ENCODE measurements around the gene RILPL1. TPM values are rescaled to one million over a fixed set of nuclear protein-coding genes. Genes with fewer than 3 reads are reported as not detected.
"Not testable (repeated sequence)": the region's sequence is repeated elsewhere in the genome, so short reads cannot be mapped to it uniquely, and the experiment has no call there.

RILPL1 gene
- total and polyA plus RNA-seq, 8 donors: 2.7 to 42.3 (median 7.5) TPM

GRCh38 chr12:123522164-123522563, 11.4 kb downstream of the RILPL1 start:
- Histone ChIP-seq H3K9me3 (no peaks in the 10 kb centered on the region), H3K27ac (no peak overlapping the region), H3K27me3 (no peaks in the 10 kb centered on the region), H3K4me3 (no peak overlapping the region), H3K4me1 (peaks cover 0 to 19% (median 9%) of the 10 kb centered on the region in 4 donors), H3K36me3 (peaks cover 22 to 58% (median 56%) of the 10 kb centered on the region in 4 donors)
- WGBS, 5 donors: 83 to 92% (median 85%) methylated on average over 7 of the region's 7 CpGs
- TF ChIP-seq POLR2AphosphoS5 (IDR thresholded peaks at IDR 0.05) (no peak), POLR2A (IDR thresholded peaks at IDR 0.05) (no peak), EP300 (IDR thresholded peaks at IDR 0.05) (no peak), CTCF (IDR thresholded peaks at IDR 0.05) (no peak)
- DNase-seq: no peak
- intact Hi-C loops (cut with DNase I; ENCODE audit: low total_unique reads): no loop called here

GRCh38 chr12:123520567-123521474, 12.7 kb downstream of the RILPL1 start:
- peaks cover 22 to 71% (median 69%) of the 10 kb centered on the region in 4 donors for H3K36me3 ChIP-seq
- intact Hi-C loops (cut with DNase I; ENCODE audit: low total_unique reads): no loop called here

DNA sequence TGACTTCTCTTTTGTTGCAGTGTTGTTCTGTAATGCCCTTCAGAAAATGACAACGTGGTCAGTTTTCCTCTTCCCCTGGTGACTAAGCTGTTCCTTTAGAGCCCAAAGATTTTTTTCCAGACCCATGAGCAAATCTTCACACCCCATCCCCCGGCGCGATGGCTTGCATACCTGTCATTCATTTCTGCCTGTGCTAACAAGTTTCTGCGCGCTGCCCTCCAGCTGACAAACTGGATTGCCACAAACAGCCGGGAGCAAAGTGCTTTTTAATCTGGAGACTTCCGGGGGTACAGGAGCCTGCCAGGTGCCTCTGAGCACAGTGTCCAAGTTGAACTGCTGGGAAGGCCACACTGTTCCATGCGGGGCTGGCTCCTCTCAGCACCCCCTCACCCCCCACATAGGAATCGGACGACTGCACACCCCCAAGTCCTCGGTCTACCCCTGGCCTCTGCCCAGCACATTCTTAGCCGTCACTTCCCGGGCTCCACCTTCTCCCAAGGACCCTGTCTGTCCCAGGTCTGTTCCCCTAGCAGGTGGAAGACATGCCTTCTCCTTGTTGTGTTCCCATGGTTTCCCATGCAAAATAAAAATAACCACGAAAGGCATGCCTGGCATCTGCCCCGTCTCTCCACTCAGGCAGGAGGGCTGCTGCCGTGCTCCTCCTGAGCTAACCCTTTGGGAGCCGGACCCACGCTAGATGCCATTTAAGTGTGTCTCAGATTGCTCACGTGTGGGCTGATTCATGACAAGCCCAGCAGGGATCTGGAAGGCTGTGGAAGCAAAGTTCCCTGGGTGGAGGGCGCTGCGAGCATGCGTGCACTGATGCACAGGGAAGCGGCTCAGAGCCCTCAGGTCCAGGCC, 14.1 kb downstream of the RILPL1 start:
- peaks cover 22 to 71% (median 69%) of the 10 kb centered on the region in 4 donors for H3K36me3 ChIP-seq
- peaks cover 0 to 14% (median 8%) of the 10 kb centered on the region in 4 donors for H3K4me1 ChIP-seq
- H3K27me3 ChIP-seq: no peaks in the 10 kb centered on the region
- no peaks in the 10 kb centered on the region for H3K9me3 ChIP-seq
- DNase-seq: peak in 1 of 2 donors; percentile 79
- no peak overlapping the region for H3K4me3 ChIP-seq
- TF ChIP-seq POLR2A (IDR thresholded peaks at IDR 0.05) (no peak), EP300 (IDR thresholded peaks at IDR 0.05) (no peak), CTCF (IDR thresholded peaks at IDR 0.05) (no peak)
- WGBS, 5 donors: 46 to 62% (median 48%) methylated on average over 20 to 24 of the region's 24 CpGs
- peak overlapping the region in 2 of 5 donors; percentile 26 to 28 for H3K27ac ChIP-seq
- intact Hi-C loops (cut with DNase I; ENCODE audit: low total_unique reads): no loop called here

More at GRCh38 chr12:123520567-123521474, 12.7 kb downstream of the RILPL1 start:
- Histone ChIP-seq H3K4me1 (peaks cover 0 to 14% (median 8%) of the 10 kb centered on the region in 4 donors), H3K27me3 (no peaks in the 10 kb centered on the region), H3K4me3 (no peak overlapping the region), H3K9me3 (no peaks in the 10 kb centered on the region), H3K27ac (no peak overlapping the region)
- WGBS, 5 donors: 95 to 98% (median 97%) methylated on average over 14 of the region's 14 CpGs
- no peak for DNase-seq
- TF ChIP-seq POLR2AphosphoS5 (IDR thresholded peaks at IDR 0.05): no peak
- TF ChIP-seq CTCF (IDR thresholded peaks at IDR 0.05): no peak
- no peak for TF ChIP-seq POLR2A (IDR thresholded peaks at IDR 0.05)
- no peak for TF ChIP-seq EP300 (IDR thresholded peaks at IDR 0.05)

GRCh38 chr12:123516216-123516780, 17.2 kb downstream of the RILPL1 start:
- no peaks in the 10 kb centered on the region for H3K27me3 ChIP-seq
- peaks cover 0 to 14% (median 8%) of the 10 kb centered on the region in 4 donors for H3K4me1 ChIP-seq
- peaks cover 8 to 78% (median 49%) of the 10 kb centered on the region in 4 donors for H3K36me3 ChIP-seq
- 86 to 93% (median 88%) methylated on average over 11 of the region's 11 CpGs for WGBS, 5 donors
- no peak overlapping the region for H3K4me3 ChIP-seq
- TF ChIP-seq POLR2AphosphoS5 (IDR thresholded peaks at IDR 0.05) (no peak), EP300 (IDR thresholded peaks at IDR 0.05) (no peak), POLR2A (IDR thresholded peaks at IDR 0.05) (no peak), CTCF (IDR thresholded peaks at IDR 0.05) (no peak)
- no peaks in the 10 kb centered on the region for H3K9me3 ChIP-seq
- no peak for DNase-seq
- intact Hi-C loops (cut with DNase I; ENCODE audit: low total_unique reads): no loop called here
- no peak overlapping the region for H3K27ac ChIP-seq

DNA sequence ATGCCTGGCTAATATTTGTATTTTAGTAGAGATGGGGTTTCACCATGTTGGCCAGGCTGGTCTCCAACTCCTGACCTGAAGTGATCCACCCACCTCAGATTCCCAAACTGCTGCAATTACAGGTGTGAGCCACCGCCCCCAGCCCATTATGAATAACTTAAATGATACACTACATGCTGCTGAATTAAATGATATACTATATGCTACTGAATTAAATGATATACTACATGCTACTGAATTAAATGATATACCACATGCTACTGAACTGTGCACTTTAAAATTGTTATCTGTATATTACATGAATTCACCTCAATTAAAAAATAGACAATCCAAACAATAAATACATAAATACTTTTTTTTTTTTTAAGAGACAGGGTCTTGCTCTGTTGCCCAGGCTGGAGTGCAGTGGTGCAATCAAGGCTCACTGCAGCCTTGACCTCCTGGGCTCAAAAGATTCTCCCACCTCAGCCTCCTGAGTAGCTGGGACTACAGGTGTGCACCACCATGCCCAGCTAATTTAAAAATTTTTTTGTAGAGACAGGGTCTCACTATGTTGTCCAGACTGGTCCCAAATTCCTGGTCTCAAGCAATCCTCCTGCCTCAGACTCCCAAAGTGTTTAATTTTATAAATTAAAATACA, 18.8 kb downstream of the RILPL1 start:
- intact Hi-C loops (cut with DNase I; ENCODE audit: low total_unique reads); DNase-seq; H3K4me3 ChIP-seq; H3K27me3 ChIP-seq; H3K27ac ChIP-seq; H3K9me3 ChIP-seq: not testable (repeated sequence)
- Histone ChIP-seq H3K4me1 (peaks cover 0 to 13% (median 7%) of the 10 kb centered on the region in 4 donors), H3K36me3 (peaks cover 8 to 75% (median 41%) of the 10 kb centered on the region in 4 donors)
- WGBS, 5 donors: 93 to 100% (median 96%) methylated on average over 1 of the region's 1 CpG
